ENCODE data around the gene SPSB4.

- TF ChIP-seq CTCF (tag by site-specific recombination; IDR thresholded peaks at IDR 0.05) (no peak), ZNF239 (tag by site-specific recombination; IDR thresholded peaks at IDR 0.05) (no peak), ZNF292 (tag by site-specific recombination; IDR thresholded peaks at IDR 0.05; ENCODE audit: borderline replicate concordance, low read depth) (no peak), PBX3 (CRISPR knock-in tag; IDR thresholded peaks at IDR 0.05) (no peak), ZNF623 (tag by site-specific recombination; IDR thresholded peaks at IDR 0.05) (no peak), YY1 (tag by site-specific recombination; IDR thresholded peaks at IDR 0.05) (no peak)
Observed at GRCh38 chr3:141086188-141086587, 35.0 kb downstream of the SPSB4 start.
